SK-N-SH (cell line): ENCODE data around the gene PCK1. TPM values are rescaled to one million over a fixed set of nuclear protein-coding genes. Genes with fewer than 3 reads are reported as not detected.

Source experiments
- CTCF ChIA-PET: fragments of 300-600, 350-600 bp; formaldehyde crosslinking; extraction: SDS; loops from one replicate; lab custom pipeline; 2021; lab: Yijun Ruan, JAX
- POLR2A ChIA-PET: fragments of 350-600 bp; sonication (Branson Sonifier 250); formaldehyde crosslinking; extraction: SDS; loops from one replicate; lab custom pipeline; 2020; ENCODE audit warnings: antibody characterized with exemption, inconsistent platforms; lab: Yijun Ruan, JAX
- DNase-seq: peaks from one replicate; pipeline ENCODE4 v3.0.0; 2012
- H2AFZ ChIP-seq: fragments of 200-600 bp; sonication (generic); 2 replicates; pipeline ENCODE4 v1.8.1; 2016; ENCODE audit warnings: antibody characterized with exemption, mild to moderate bottlenecking, low read depth
- H3F3A ChIP-seq: fragments of 200-600 bp; sonication (generic); replicated peaks from 2 replicates; pipeline ENCODE3; 2016; ENCODE audit warnings: antibody characterized with exemption, mild to moderate bottlenecking; ENCODE audit not compliant: insufficient read depth
- H3K27ac ChIP-seq, 2 experiments: fragments of 200-500 bp in 1 of 2; fragments of 200-600 bp in 1 of 2; sonication (Bioruptor generic) in 1 of 2; sonication (generic), shearing (Covaris generic) in 1 of 2; 2 replicates each; pipeline versions ENCODE4 v1.5.1 to v1.6.1; 2014 to 2016; ENCODE audit warnings: low read depth in 2 of 2, inconsistent platforms in 1 of 2, low read length in 1 of 2, mild to moderate bottlenecking in 1 of 2, mixed read lengths in 1 of 2
- H3K27me3 ChIP-seq: fragments of 200-600 bp; sonication (generic), shearing (Covaris generic); 2 replicates; pipeline ENCODE4 v1.6.1; 2016; ENCODE audit warnings: mixed run types; ENCODE audit not compliant: insufficient read depth
- H3K36me3 ChIP-seq, 2 experiments: fragments of 200-500 bp in 1 of 2; fragments of 200-600 bp in 1 of 2; sonication (Bioruptor generic) in 1 of 2; sonication (generic) in 1 of 2; replicated peaks in 1 of 2; 2 replicates each; pipeline versions ENCODE3 to v1.5.1; 2014 to 2016; ENCODE audit warnings: low read length in 1 of 2, mild to moderate bottlenecking in 1 of 2; ENCODE audit not compliant: insufficient read depth in 2 of 2, control insufficient read depth in 1 of 2
- H3K4me1 ChIP-seq, 2 experiments: fragments of 200-500 bp in 1 of 2; fragments of 200-600 bp in 1 of 2; sonication (Bioruptor generic) in 1 of 2; sonication (generic), shearing (Covaris generic) in 1 of 2; 2 replicates each; pipeline versions ENCODE4 v1.5.1 to v1.6.1; 2014 to 2016; ENCODE audit warnings: low read depth in 1 of 2, low read length in 1 of 2, mixed run types in 1 of 2; ENCODE audit not compliant: insufficient read depth in 2 of 2, control insufficient read depth in 1 of 2
- H3K4me2 ChIP-seq: fragments of 200-600 bp; sonication (generic), shearing (Covaris generic); 2 replicates; pipeline ENCODE4 v1.6.1; 2017; ENCODE audit warnings: mixed run types
- H3K4me3 ChIP-seq, 2 experiments: fragments of 200-500 bp in 1 of 2; fragments of 200-600 bp in 1 of 2; sonication (Bioruptor generic) in 1 of 2; sonication (generic), shearing (Covaris generic) in 1 of 2; 2 replicates each; pipeline versions ENCODE4 v1.5.1 to v1.8.1; 2014 to 2016; ENCODE audit warnings: low read depth in 2 of 2, inconsistent platforms in 1 of 2, low read length in 1 of 2, mild to moderate bottlenecking in 1 of 2, mixed read lengths in 1 of 2, moderate library complexity in 1 of 2
- H3K79me2 ChIP-seq: fragments of 200-600 bp; sonication (generic); 2 replicates; pipeline ENCODE4 v1.8.1; 2017; ENCODE audit warnings: mild to moderate bottlenecking; ENCODE audit not compliant: insufficient read depth
- H3K9ac ChIP-seq: fragments of 200-600 bp; sonication (generic); 2 replicates; pipeline ENCODE4 v1.6.1; 2017; ENCODE audit warnings: mixed run types
- H3K9me2 ChIP-seq: fragments of 200-600 bp; sonication (generic); 2 replicates; pipeline ENCODE4 v1.6.1; 2017; ENCODE audit warnings: mixed run types
- H3K9me3 ChIP-seq: fragments of 200-600 bp; sonication (generic); 2 replicates; pipeline ENCODE4 v1.6.1; 2017; ENCODE audit warnings: mixed run types, mild to moderate bottlenecking, moderate library complexity
- H4K20me1 ChIP-seq: fragments of 200-600 bp; sonication (generic); 2 replicates; pipeline ENCODE4 v1.6.1; 2017; ENCODE audit warnings: mild to moderate bottlenecking, mixed run types; ENCODE audit not compliant: insufficient read depth
- CHD2 ChIP-seq: fragments of 150-350 bp; IDR thresholded peaks from 2 replicates; pipeline ENCODE4 v1.6.1; 2018; ENCODE audit warnings: low read length; ENCODE audit not compliant: partially characterized antibody
- ELF1 ChIP-seq: IDR thresholded peaks from 2 replicates; pipeline ENCODE4 v1.4.0; 2012
- FOXM1 ChIP-seq: IDR thresholded peaks from 2 replicates; pipeline ENCODE4 v1.4.0; 2012; ENCODE audit warnings: low read depth, mild to moderate bottlenecking
- GABPA ChIP-seq: IDR thresholded peaks from 2 replicates; pipeline ENCODE4 v1.4.0; 2012; ENCODE audit warnings: low read depth, mild to moderate bottlenecking
- MAX ChIP-seq: IDR thresholded peaks from 2 replicates; pipeline ENCODE4 v1.4.0; 2012; ENCODE audit warnings: low read depth
- MEF2A ChIP-seq: IDR thresholded peaks from 2 replicates; pipeline ENCODE4 v1.4.0; 2012; ENCODE audit warnings: low read depth, borderline replicate concordance
- POLR2AphosphoS5 ChIP-seq: IDR thresholded peaks from 2 replicates; pipeline ENCODE4 v1.6.1; 2012; ENCODE audit warnings: low read depth, low read length
- RAD21 ChIP-seq: IDR thresholded peaks from 2 replicates; pipeline ENCODE4 v1.6.1; 2012; ENCODE audit warnings: mild to moderate bottlenecking, low read length
- RCOR1 ChIP-seq: fragments of 150-350 bp; IDR thresholded peaks from 2 replicates; pipeline ENCODE4 v1.6.1; 2017; ENCODE audit warnings: antibody characterized with exemption, low read length
- RFX5 ChIP-seq: IDR thresholded peaks from 2 replicates; pipeline ENCODE4 v1.6.1; 2012; ENCODE audit warnings: mild to moderate bottlenecking, improper control_type of control experiment, low read length
- SMC3 ChIP-seq: IDR thresholded peaks from 2 replicates; pipeline ENCODE4 v1.6.1; 2012; ENCODE audit warnings: low read depth, low read length, improper control_type of control experiment
- TAF1 ChIP-seq: IDR thresholded peaks from 2 replicates; pipeline ENCODE4 v1.6.1; 2012; ENCODE audit warnings: low read depth, mild to moderate bottlenecking, low read length, moderate library complexity, borderline replicate concordance
- WGBS: methylation state at CpG from one replicate; pipeline ENCODE4 v1.1.6; 2017; ENCODE audit warnings: low lambda C conversion rate; 5-methylcytosine and 5-hydroxymethylcytosine counted together
- polyA plus RNA-seq, 3 experiments: library from polyadenylated mRNA; depleted of rRNA; stranded (reverse); fragments of >200 nt; gene quantifications; 2 replicates each; pipeline ENCODE4 v1.2.3, GENCODE V29; 2012
- TF ChIP-seq, protein P1 (sequence below): IDR thresholded peaks from 2 replicates; pipeline ENCODE4; 2012
- TF ChIP-seq, protein P2 (sequence below): fragments of 200-600 bp; sonication (generic); IDR thresholded peaks from 2 replicates; pipeline ENCODE4 v1.6.1; 2017; ENCODE audit warnings: antibody characterized with exemption, mild to moderate bottlenecking, moderate library complexity
- TF ChIP-seq, protein P3 (sequence below): IDR thresholded peaks from 2 replicates; pipeline ENCODE4 v1.4.0; 2012; ENCODE audit warnings: low read depth, borderline replicate concordance
- TF ChIP-seq, protein P4 (sequence below): IDR thresholded peaks from 2 replicates; pipeline ENCODE4 v1.4.0; 2012; ENCODE audit warnings: low read depth, borderline replicate concordance

Gene PCK1
- polyA plus RNA-seq, 1 of the 3 experiments (the other 2 are of a cell fraction), result not detected

- H3K4me2 ChIP-seq, result no peak overlapping the region
- no peaks in the 10 kb centered on the region for H4K20me1 ChIP-seq
- no peaks in the 10 kb centered on the region for H3K9me2 ChIP-seq
- peaks cover 0 to 9% of the 10 kb centered on the region in 2 experiments; a peak in 1 of 4 replicates for H3K4me1 ChIP-seq
- 28% methylated on average over 25 of the region's 27 CpGs for WGBS
- H3K4me3 ChIP-seq, result no peak overlapping the region; a peak in 1 of 4 replicates
- no peaks in the 10 kb centered on the region for H3K36me3 ChIP-seq
- peak; percentile 89 for DNase-seq
- H3K9ac ChIP-seq, result no peak overlapping the region
- no peak overlapping the region for H2AFZ ChIP-seq
- H3K27ac ChIP-seq, result no peak overlapping the region
- ChIA-PET POLR2A (interaction anchor here (0.6 kb wide), 1 partner anchor 78 kb away, joined by 3 read pairs; no protein-coding TSS in a partner anchor), CTCF (interaction anchor here (0.6 to 21.1 kb wide), 23 partner anchors 11 to 620 kb away, joined by 3 to 403 read pairs (median 3); partner anchors contain the start of gene ZBP1)
- H3F3A ChIP-seq, result peaks cover 4% of the 10 kb centered on the region
- H3K27me3 ChIP-seq, result no peaks in the 10 kb centered on the region
- TF ChIP-seq, protein P1, sequence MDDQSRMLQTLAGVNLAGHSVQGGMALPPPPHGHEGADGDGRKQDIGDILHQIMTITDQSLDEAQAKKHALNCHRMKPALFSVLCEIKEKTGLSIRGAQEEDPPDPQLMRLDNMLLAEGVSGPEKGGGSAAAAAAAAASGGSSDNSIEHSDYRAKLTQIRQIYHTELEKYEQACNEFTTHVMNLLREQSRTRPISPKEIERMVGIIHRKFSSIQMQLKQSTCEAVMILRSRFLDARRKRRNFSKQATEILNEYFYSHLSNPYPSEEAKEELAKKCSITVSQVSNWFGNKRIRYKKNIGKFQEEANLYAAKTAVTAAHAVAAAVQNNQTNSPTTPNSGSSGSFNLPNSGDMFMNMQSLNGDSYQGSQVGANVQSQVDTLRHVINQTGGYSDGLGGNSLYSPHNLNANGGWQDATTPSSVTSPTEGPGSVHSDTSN, result no peak
- no peak for TF ChIP-seq TAF1
- TF ChIP-seq RCOR1, result no peak
- TF ChIP-seq RFX5, result no peak
- TF ChIP-seq, protein P2, sequence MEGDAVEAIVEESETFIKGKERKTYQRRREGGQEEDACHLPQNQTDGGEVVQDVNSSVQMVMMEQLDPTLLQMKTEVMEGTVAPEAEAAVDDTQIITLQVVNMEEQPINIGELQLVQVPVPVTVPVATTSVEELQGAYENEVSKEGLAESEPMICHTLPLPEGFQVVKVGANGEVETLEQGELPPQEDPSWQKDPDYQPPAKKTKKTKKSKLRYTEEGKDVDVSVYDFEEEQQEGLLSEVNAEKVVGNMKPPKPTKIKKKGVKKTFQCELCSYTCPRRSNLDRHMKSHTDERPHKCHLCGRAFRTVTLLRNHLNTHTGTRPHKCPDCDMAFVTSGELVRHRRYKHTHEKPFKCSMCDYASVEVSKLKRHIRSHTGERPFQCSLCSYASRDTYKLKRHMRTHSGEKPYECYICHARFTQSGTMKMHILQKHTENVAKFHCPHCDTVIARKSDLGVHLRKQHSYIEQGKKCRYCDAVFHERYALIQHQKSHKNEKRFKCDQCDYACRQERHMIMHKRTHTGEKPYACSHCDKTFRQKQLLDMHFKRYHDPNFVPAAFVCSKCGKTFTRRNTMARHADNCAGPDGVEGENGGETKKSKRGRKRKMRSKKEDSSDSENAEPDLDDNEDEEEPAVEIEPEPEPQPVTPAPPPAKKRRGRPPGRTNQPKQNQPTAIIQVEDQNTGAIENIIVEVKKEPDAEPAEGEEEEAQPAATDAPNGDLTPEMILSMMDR, result peak; percentile 83
- TF ChIP-seq GABPA, result no peak
- TF ChIP-seq MEF2A, result no peak
- TF ChIP-seq SMC3, result peak; percentile 84
- TF ChIP-seq POLR2AphosphoS5, result no peak
- TF ChIP-seq, protein P3, sequence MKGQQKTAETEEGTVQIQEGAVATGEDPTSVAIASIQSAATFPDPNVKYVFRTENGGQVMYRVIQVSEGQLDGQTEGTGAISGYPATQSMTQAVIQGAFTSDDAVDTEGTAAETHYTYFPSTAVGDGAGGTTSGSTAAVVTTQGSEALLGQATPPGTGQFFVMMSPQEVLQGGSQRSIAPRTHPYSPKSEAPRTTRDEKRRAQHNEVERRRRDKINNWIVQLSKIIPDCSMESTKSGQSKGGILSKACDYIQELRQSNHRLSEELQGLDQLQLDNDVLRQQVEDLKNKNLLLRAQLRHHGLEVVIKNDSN, result no peak
- TF ChIP-seq, protein P4, sequence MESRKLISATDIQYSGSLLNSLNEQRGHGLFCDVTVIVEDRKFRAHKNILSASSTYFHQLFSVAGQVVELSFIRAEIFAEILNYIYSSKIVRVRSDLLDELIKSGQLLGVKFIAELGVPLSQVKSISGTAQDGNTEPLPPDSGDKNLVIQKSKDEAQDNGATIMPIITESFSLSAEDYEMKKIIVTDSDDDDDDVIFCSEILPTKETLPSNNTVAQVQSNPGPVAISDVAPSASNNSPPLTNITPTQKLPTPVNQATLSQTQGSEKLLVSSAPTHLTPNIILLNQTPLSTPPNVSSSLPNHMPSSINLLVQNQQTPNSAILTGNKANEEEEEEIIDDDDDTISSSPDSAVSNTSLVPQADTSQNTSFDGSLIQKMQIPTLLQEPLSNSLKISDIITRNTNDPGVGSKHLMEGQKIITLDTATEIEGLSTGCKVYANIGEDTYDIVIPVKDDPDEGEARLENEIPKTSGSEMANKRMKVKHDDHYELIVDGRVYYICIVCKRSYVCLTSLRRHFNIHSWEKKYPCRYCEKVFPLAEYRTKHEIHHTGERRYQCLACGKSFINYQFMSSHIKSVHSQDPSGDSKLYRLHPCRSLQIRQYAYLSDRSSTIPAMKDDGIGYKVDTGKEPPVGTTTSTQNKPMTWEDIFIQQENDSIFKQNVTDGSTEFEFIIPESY, result no peak
- TF ChIP-seq MAX, result no peak
- no peak for TF ChIP-seq CHD2
- no peak for TF ChIP-seq FOXM1
- TF ChIP-seq ELF1, result no peak
- peak; percentile 78 for TF ChIP-seq RAD21
- H3K9me3 ChIP-seq, result no peaks in the 10 kb centered on the region
- H3K79me2 ChIP-seq, result no peaks in the 10 kb centered on the region
Observed at GRCh38 chr20:57594092-57594951, 33.4 kb downstream of the PCK1 start.
